Keratinocyte (primary cell): ENCODE measurements around the gene JPT1. TPM values are rescaled to one million over a fixed set of nuclear protein-coding genes. Genes with fewer than 3 reads are reported as not detected.

Experiments used
- DNase-seq: peaks from one replicate; pipeline ENCODE4 v3.0.0-alpha.2; 2011; ENCODE audit warnings: low read depth, missing footprints, low spot score
- FAIRE-seq: peaks from 2 replicates; lab custom pipeline; 2011; peaks lifted over from hg19 to GRCh38; lab: Jason Lieb, UNC
- H2AFZ ChIP-seq: 2 replicates; pipeline ENCODE4 v1.6.0; 2012; ENCODE audit warnings: low read length, control low read depth, inconsistent platforms; ENCODE audit not compliant: control insufficient read depth
- H3K27ac ChIP-seq: 2 replicates; pipeline ENCODE4 v1.5.1; 2011; ENCODE audit warnings: low read length; ENCODE audit not compliant: control insufficient read depth, insufficient read depth
- H3K27me3 ChIP-seq: 3 replicates; pipeline ENCODE4 v1.6.0; 2011; ENCODE audit warnings: low read length; ENCODE audit not compliant: control insufficient read depth, insufficient read depth; ENCODE audit errors: extremely low read depth
- H3K36me3 ChIP-seq, 2 experiments: 2 replicates in 1 of 2; 3 replicates in 1 of 2; pipeline ENCODE4 v1.5.1; 2011; ENCODE audit warnings: low read length in 2 of 2, mild to moderate bottlenecking in 1 of 2; ENCODE audit not compliant: control insufficient read depth in 2 of 2, insufficient read depth in 2 of 2; ENCODE audit errors: extremely low read depth in 1 of 2
- H3K4me1 ChIP-seq: 3 replicates; pipeline ENCODE4 v1.5.1; 2011; ENCODE audit warnings: low read length; ENCODE audit not compliant: control insufficient read depth, insufficient read depth; ENCODE audit errors: extremely low read depth
- H3K4me2 ChIP-seq: 3 replicates; pipeline ENCODE4 v1.6.0; 2011; ENCODE audit warnings: low read depth, low read length; ENCODE audit not compliant: control insufficient read depth, insufficient read depth; ENCODE audit errors: extremely low read depth
- H3K4me3 ChIP-seq, 3 experiments: fragments of 200-600 bp in 1 of 3; sonication (generic) in 1 of 3; 2 replicates in 2 of 3; 3 replicates in 1 of 3; pipeline ENCODE4 v1.5.1; 2011 to 2016; ENCODE audit warnings: low read length in 3 of 3, mild to moderate bottlenecking in 3 of 3, control low read depth in 2 of 3, inconsistent platforms in 1 of 3, low read depth in 1 of 3, mixed read lengths in 1 of 3, mixed run types in 1 of 3, moderate library complexity in 1 of 3; ENCODE audit not compliant: control insufficient read depth in 2 of 3, insufficient read depth in 2 of 3; ENCODE audit errors: extremely low read depth in 1 of 3
- H3K79me2 ChIP-seq: 2 replicates; pipeline ENCODE4 v1.6.0; 2012; ENCODE audit warnings: low read length; ENCODE audit not compliant: control insufficient read depth, insufficient read depth
- H3K9ac ChIP-seq: 3 replicates; pipeline ENCODE4 v1.6.0; 2011; ENCODE audit warnings: low read length; ENCODE audit not compliant: control insufficient read depth, insufficient read depth; ENCODE audit errors: extremely low read depth
- H3K9me1 ChIP-seq: 3 replicates; pipeline ENCODE4 v1.6.0; 2011; ENCODE audit warnings: low read length; ENCODE audit not compliant: control insufficient read depth, insufficient read depth; ENCODE audit errors: extremely low read depth
- H3K9me3 ChIP-seq: 2 replicates; pipeline ENCODE4 v1.5.1; 2012; ENCODE audit warnings: low read depth, low read length; ENCODE audit not compliant: control insufficient read depth
- H4K20me1 ChIP-seq: 3 replicates; pipeline ENCODE4 v1.6.0; 2011; ENCODE audit warnings: low read length; ENCODE audit not compliant: control insufficient read depth, insufficient read depth; ENCODE audit errors: extremely low read depth
- EZH2 ChIP-seq: IDR thresholded peaks from one replicate; pipeline ENCODE4 v1.6.1; 2012; ENCODE audit warnings: inconsistent platforms, mild to moderate bottlenecking, low read length, moderate library complexity
- dilution Hi-C: fragments of 300-500 bp; cut with MboI; formaldehyde crosslinking; loops from one replicate; pipeline ENCODE4 v1.7.0; 2020; ENCODE audit warnings: low sequenced_read_pairs; ENCODE audit not compliant: extremely low pct_ligation_motif_present
- polyA plus RNA-seq, 5 experiments: library from polyadenylated mRNA; depleted of rRNA in 3 of 5; stranded (reverse) in 3 of 5; stranded (forward) in 1 of 5; unstranded in 1 of 5; fragments of >200 nt; gene quantifications; 1 replicate in 1 of 5; 2 replicates in 3 of 5; 3 replicates in 1 of 5; pipeline versions ENCODE4 v1.2.1 to v1.2.3, GENCODE V29; 2011 to 2012; ENCODE audit warnings: missing spikeins in 2 of 5, low read depth in 1 of 5, low replicate concordance in 1 of 5
- TF ChIP-seq, protein P1 (sequence below), 3 experiments: IDR thresholded peaks in 1 of 3; conservative IDR thresholded peaks in 1 of 3; optimal IDR thresholded peaks in 1 of 3; 2 replicates in 2 of 3; 3 replicates in 1 of 3; pipeline versions ENCODE3 to v1.5.1; 2011; ENCODE audit warnings: low read length in 3 of 3, mild to moderate bottlenecking in 3 of 3, moderate library complexity in 2 of 3, control low read depth in 1 of 3, inconsistent platforms in 1 of 3; ENCODE audit not compliant: insufficient read depth in 2 of 3; ENCODE audit errors: extremely low read depth in 1 of 3

The JPT1 gene
- polyA plus RNA-seq, 1 donor (not counting 4 experiments of a cell fraction or from before 2014, with no cell fraction given) = 142 TPM

GRCh38 chr17:75099881-75100595 lies 54.3 kb downstream of the JPT1 start:
- DNase-seq (no peak), FAIRE-seq (no peak)
- no peak for TF ChIP-seq EZH2
- TF ChIP-seq, protein P1, sequence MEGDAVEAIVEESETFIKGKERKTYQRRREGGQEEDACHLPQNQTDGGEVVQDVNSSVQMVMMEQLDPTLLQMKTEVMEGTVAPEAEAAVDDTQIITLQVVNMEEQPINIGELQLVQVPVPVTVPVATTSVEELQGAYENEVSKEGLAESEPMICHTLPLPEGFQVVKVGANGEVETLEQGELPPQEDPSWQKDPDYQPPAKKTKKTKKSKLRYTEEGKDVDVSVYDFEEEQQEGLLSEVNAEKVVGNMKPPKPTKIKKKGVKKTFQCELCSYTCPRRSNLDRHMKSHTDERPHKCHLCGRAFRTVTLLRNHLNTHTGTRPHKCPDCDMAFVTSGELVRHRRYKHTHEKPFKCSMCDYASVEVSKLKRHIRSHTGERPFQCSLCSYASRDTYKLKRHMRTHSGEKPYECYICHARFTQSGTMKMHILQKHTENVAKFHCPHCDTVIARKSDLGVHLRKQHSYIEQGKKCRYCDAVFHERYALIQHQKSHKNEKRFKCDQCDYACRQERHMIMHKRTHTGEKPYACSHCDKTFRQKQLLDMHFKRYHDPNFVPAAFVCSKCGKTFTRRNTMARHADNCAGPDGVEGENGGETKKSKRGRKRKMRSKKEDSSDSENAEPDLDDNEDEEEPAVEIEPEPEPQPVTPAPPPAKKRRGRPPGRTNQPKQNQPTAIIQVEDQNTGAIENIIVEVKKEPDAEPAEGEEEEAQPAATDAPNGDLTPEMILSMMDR (optimal IDR thresholded peaks at IDR 0.05 in 1 of 3, IDR thresholded peaks at IDR 0.05 in 1 of 3, conservative IDR thresholded peaks at IDR 0.05 in 1 of 3; ENCODE audit: extremely low read depth in 1 of 3, insufficient read depth in 2 of 3, low read length in 3 of 3) = no peak
- peaks cover 2 to 6% of the 10 kb centered on the region in 2 experiments for H3K36me3 ChIP-seq
- dilution Hi-C loops = no loop called here
- H3K9me3 ChIP-seq = no peaks in the 10 kb centered on the region
- H3K27me3 ChIP-seq = no peaks in the 10 kb centered on the region
- H4K20me1 ChIP-seq = no peaks in the 10 kb centered on the region
- peaks cover 4% of the 10 kb centered on the region for H3K4me1 ChIP-seq
- H2AFZ ChIP-seq = no peak overlapping the region
- no peaks in the 10 kb centered on the region for H3K9me1 ChIP-seq
- no peak overlapping the region for H3K4me2 ChIP-seq
- no peak overlapping the region for H3K9ac ChIP-seq
- H3K4me3 ChIP-seq = no peak overlapping the region
- H3K79me2 ChIP-seq = no peaks in the 10 kb centered on the region
- H3K27ac ChIP-seq = no peak overlapping the region

DNA sequence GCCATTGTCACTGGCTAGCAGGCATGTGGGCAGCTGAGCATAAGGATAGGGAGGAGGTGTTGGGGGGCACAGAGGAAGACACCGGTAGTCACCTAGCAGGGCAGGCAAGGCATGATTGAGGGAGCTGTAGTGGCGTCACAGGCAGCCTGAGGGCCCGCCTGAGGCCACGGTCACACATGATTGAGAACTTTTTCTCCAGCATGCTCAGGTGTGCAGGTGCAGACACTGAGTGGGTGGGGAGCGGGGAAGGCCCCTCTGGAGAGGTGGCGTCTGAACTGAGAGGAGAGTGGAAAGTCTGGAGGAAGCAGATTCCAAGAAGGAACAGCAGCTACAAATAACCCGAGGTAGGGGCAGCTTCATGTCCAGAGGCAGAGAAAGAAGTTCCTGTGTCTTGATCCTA lies 55.5 kb downstream of the JPT1 start:
- Histone ChIP-seq H3K27ac (no peak overlapping the region), H3K79me2 (no peaks in the 10 kb centered on the region), H4K20me1 (no peaks in the 10 kb centered on the region), H3K4me2 (no peak overlapping the region), H3K4me3 (no peak overlapping the region), H2AFZ (no peak overlapping the region), H3K4me1 (peaks cover 6% of the 10 kb centered on the region), H3K9me1 (no peaks in the 10 kb centered on the region), H3K9me3 (no peaks in the 10 kb centered on the region), H3K9ac (no peak overlapping the region), H3K27me3 (no peaks in the 10 kb centered on the region), H3K36me3 (peaks cover 2 to 6% of the 10 kb centered on the region in 2 experiments)
- FAIRE-seq (no peak), DNase-seq (no peak)
- dilution Hi-C loops = no loop called here
- TF ChIP-seq, protein P1 (optimal IDR thresholded peaks at IDR 0.05 in 1 of 3, IDR thresholded peaks at IDR 0.05 in 1 of 3, conservative IDR thresholded peaks at IDR 0.05 in 1 of 3; ENCODE audit: extremely low read depth in 1 of 3, insufficient read depth in 2 of 3, low read length in 3 of 3) = no peak
- no peak for TF ChIP-seq EZH2
